ENCODE measurements around the gene SLC36A3. TPM values are rescaled to one million over a fixed set of nuclear protein-coding genes. Genes with fewer than 3 reads are reported as not detected.
"Not testable (repeated sequence)": the region's sequence is repeated elsewhere in the genome, so short reads cannot be mapped to it uniquely, and the experiment has no call there.

Gene SLC36A3
- total RNA-seq, 4 donors from 2014 or later: not detected

GRCh38 chr5:151257731-151258181 lies 45.8 kb downstream of the SLC36A3 start:
- peaks cover 4 to 32% (median 16%) of the 10 kb centered on the region in 4 donors for H3K36me3 ChIP-seq
- no peak for DNase-seq (ENCODE audit: extremely low spot score)
- H3K4me1 ChIP-seq: peaks cover 24 to 48% (median 35%) of the 10 kb centered on the region in 4 donors
- TF ChIP-seq EP300 (IDR thresholded peaks at IDR 0.05) (no peak), POLR2A (IDR thresholded peaks at IDR 0.05; ENCODE audit: low read depth) (no peak), POLR2AphosphoS5 (IDR thresholded peaks at IDR 0.05) (no peak), CTCF (IDR thresholded peaks at IDR 0.05) (no peak)
- H3K4me3 ChIP-seq: no peak overlapping the region
- no peaks in the 10 kb centered on the region for H3K27me3 ChIP-seq
- intact Hi-C loops (cut with DNase I): no loop called here
- H3K27ac ChIP-seq (replicated peaks in 1 of 4): no peak overlapping the region
- no peaks in the 10 kb centered on the region for H3K9me3 ChIP-seq
- WGBS: 84% methylated on average over 5 of the region's 5 CpGs

GRCh38 chr5:151255621-151256286 lies 47.8 kb downstream of the SLC36A3 start:
- no peak for DNase-seq (ENCODE audit: extremely low spot score)
- no peak overlapping the region for H3K4me3 ChIP-seq
- H3K36me3 ChIP-seq: peaks cover 0 to 14% (median 7%) of the 10 kb centered on the region in 4 donors
- no peaks in the 10 kb centered on the region for H3K27me3 ChIP-seq
- no peaks in the 10 kb centered on the region for H3K9me3 ChIP-seq
- TF ChIP-seq POLR2AphosphoS5 (IDR thresholded peaks at IDR 0.05) (no peak), CTCF (IDR thresholded peaks at IDR 0.05) (no peak), EP300 (IDR thresholded peaks at IDR 0.05) (no peak), POLR2A (IDR thresholded peaks at IDR 0.05; ENCODE audit: low read depth) (no peak)
- 94% methylated on average over 3 of the region's 3 CpGs for WGBS
- intact Hi-C loops (cut with DNase I): no loop called here
- peaks cover 31 to 54% (median 40%) of the 10 kb centered on the region in 4 donors for H3K4me1 ChIP-seq
- H3K27ac ChIP-seq (replicated peaks in 1 of 4): no peak overlapping the region

GRCh38 chr5:151254990-151255389 lies 48.6 kb downstream of the SLC36A3 start:
- H3K27me3 ChIP-seq; DNase-seq (ENCODE audit: extremely low spot score); H3K36me3 ChIP-seq; intact Hi-C loops (cut with DNase I); H3K27ac ChIP-seq (replicated peaks in 1 of 4); H3K4me3 ChIP-seq; H3K9me3 ChIP-seq: not testable (repeated sequence)
- peaks cover 31 to 54% (median 40%) of the 10 kb centered on the region in 4 donors for H3K4me1 ChIP-seq
- WGBS: 84% methylated on average over 5 of the region's 5 CpGs

- peaks cover 0 to 3% (median under 1%) of the 10 kb centered on the region in 4 donors for H3K36me3 ChIP-seq
- peaks cover 31 to 54% (median 40%) of the 10 kb centered on the region in 4 donors for H3K4me1 ChIP-seq
- H3K9me3 ChIP-seq: no peaks in the 10 kb centered on the region
- TF ChIP-seq EP300 (IDR thresholded peaks at IDR 0.05) (no peak), POLR2A (IDR thresholded peaks at IDR 0.05; ENCODE audit: low read depth) (no peak), CTCF (IDR thresholded peaks at IDR 0.05) (no peak), POLR2AphosphoS5 (IDR thresholded peaks at IDR 0.05) (no peak)
- no peaks in the 10 kb centered on the region for H3K27me3 ChIP-seq
- no peak overlapping the region for H3K27ac ChIP-seq (replicated peaks in 1 of 4)
- intact Hi-C loops (cut with DNase I): no loop called here
- DNase-seq (ENCODE audit: extremely low spot score): no peak
- WGBS: 70% methylated on average over 1 of the region's 1 CpG
- H3K4me3 ChIP-seq: peak overlapping the region; percentile 7 to 66 (median 60)
These were observed 49.0 kb downstream of the SLC36A3 start for GRCh38 chr5:151254556-151254955.

GRCh38 chr5:151253605-151253950 lies 50.0 kb downstream of the SLC36A3 start:
- TF ChIP-seq POLR2AphosphoS5 (IDR thresholded peaks at IDR 0.05) (no peak), POLR2A (IDR thresholded peaks at IDR 0.05; ENCODE audit: low read depth) (no peak), CTCF (IDR thresholded peaks at IDR 0.05) (no peak), EP300 (IDR thresholded peaks at IDR 0.05) (no peak)
- Histone ChIP-seq H3K27ac (replicated peaks in 1 of 4) (peak overlapping the region; percentile 69 to 84 (median 79)), H3K4me3 (peak overlapping the region; percentile 54 to 75 (median 66)), H3K9me3 (no peaks in the 10 kb centered on the region), H3K27me3 (no peaks in the 10 kb centered on the region), H3K4me1 (peaks cover 31 to 54% (median 40%) of the 10 kb centered on the region in 4 donors), H3K36me3 (peaks cover 0 to 3% (median 0%) of the 10 kb centered on the region in 4 donors)
- no peak for DNase-seq (ENCODE audit: extremely low spot score)
- intact Hi-C loops (cut with DNase I): no loop called here
- 37% methylated on average over 5 of the region's 5 CpGs for WGBS
